Mucosa of descending colon (tissue), 3 donors: ENCODE data around the gene ZNF613. TPM values are rescaled to one million over a fixed set of nuclear protein-coding genes. Genes with fewer than 3 reads are reported as not detected.
"Not testable (repeated sequence)": the region's sequence is repeated elsewhere in the genome, so short reads cannot be mapped to it uniquely, and the experiment has no call there.

Source experiments
- ATAC-seq: fragments of 200-7000 bp; cut with Tn5 transposase; one replicate; pipeline ENCODE4 v1.9.1; 2020; ENCODE audit warnings: mild to moderate bottlenecking, moderate library complexity
- DNase-seq, 3 donors: peaks; one replicate each; pipeline ENCODE4 v3.0.0-alpha.2; 2020
- H3K36me3 ChIP-seq: fragments of 200-600 bp; one replicate; pipeline ENCODE4 v1.8.0; 2021; ENCODE audit warnings: low read depth, mild to moderate bottlenecking
- H3K4me1 ChIP-seq: fragments of 200-600 bp; one replicate; pipeline ENCODE4 v1.8.0; 2021; ENCODE audit warnings: low read depth, mild to moderate bottlenecking
- H3K4me3 ChIP-seq: fragments of 200-600 bp; one replicate; pipeline ENCODE4 v1.8.0; 2021; ENCODE audit warnings: mild to moderate bottlenecking
- H3K9me3 ChIP-seq: fragments of 200-600 bp; one replicate; pipeline ENCODE4 v1.8.0; 2021; ENCODE audit warnings: mild to moderate bottlenecking
- intact Hi-C, 2 donors: fragments of 100-400 bp; cut with DNase I in 1 of 2; cut with micrococcal nuclease in 1 of 2; formaldehyde crosslinking; loops; one replicate each; pipeline versions ENCODE4 v1.11.0 to v1.11.1; 2022; cut with DNase I, micrococcal nuclease
- total RNA-seq, 3 donors: library from RNA; stranded (reverse); fragmentation: NEBNext Ultra II Directional in 2 of 3; extraction: Animal tissue kit (Norgen Biotek cat#: 25700) in 2 of 3; gene quantifications; one replicate each; pipeline versions ENCODE4 v1.2.1 to v1.2.4, GENCODE V29; 2021 to 2023
- TF ChIP-seq, protein P1 (sequence below): fragments of 200-600 bp; IDR thresholded peaks from one replicate; pipeline ENCODE4 v1.8.0; 2022; ENCODE audit warnings: antibody characterized with exemption, mild to moderate bottlenecking
- donor health status: DM: no; HTN: no; CAD: no; lungs with moderate emphysema.
- donor health status: DM: no; HTN: no; CAD: no.
- donor health status: DM: no; HTN: yes; CAD: no.

The ZNF613 gene
- total RNA-seq, 3 donors from 2014 or later, result 6.6 to 9.3 (median 8.0) TPM

DNA sequence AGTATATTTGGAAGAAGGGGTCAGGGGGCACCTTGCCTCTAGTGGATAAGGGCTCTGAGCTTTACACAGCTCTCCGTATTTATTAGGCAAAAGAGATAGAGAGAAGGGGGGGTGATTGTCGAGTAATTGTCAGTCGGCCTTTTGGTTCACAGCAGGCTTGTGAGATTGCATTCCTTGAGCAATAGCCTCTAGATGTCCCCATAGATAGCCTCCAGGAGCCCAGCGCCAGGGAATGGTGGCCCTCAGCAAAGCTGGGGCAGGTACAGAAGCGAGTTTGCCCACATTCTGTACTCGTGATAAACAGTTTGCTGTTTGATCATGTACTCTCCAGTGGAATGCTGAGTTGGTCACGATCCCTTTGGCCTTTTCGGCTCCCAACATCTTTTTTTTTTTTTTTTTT lies 4.6 kb downstream of the ZNF613 start:
- H3K9me3 ChIP-seq, result peaks cover 69% of the 10 kb centered on the region
- TF ChIP-seq, protein P1, sequence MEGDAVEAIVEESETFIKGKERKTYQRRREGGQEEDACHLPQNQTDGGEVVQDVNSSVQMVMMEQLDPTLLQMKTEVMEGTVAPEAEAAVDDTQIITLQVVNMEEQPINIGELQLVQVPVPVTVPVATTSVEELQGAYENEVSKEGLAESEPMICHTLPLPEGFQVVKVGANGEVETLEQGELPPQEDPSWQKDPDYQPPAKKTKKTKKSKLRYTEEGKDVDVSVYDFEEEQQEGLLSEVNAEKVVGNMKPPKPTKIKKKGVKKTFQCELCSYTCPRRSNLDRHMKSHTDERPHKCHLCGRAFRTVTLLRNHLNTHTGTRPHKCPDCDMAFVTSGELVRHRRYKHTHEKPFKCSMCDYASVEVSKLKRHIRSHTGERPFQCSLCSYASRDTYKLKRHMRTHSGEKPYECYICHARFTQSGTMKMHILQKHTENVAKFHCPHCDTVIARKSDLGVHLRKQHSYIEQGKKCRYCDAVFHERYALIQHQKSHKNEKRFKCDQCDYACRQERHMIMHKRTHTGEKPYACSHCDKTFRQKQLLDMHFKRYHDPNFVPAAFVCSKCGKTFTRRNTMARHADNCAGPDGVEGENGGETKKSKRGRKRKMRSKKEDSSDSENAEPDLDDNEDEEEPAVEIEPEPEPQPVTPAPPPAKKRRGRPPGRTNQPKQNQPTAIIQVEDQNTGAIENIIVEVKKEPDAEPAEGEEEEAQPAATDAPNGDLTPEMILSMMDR, result no peak
- peaks cover 13% of the 10 kb centered on the region for H3K36me3 ChIP-seq
- DNase-seq (no peak), ATAC-seq (no peak)
- intact Hi-C loops, result no loop called here
- no peaks in the 10 kb centered on the region for H3K4me1 ChIP-seq
- no peak overlapping the region for H3K4me3 ChIP-seq

DNA sequence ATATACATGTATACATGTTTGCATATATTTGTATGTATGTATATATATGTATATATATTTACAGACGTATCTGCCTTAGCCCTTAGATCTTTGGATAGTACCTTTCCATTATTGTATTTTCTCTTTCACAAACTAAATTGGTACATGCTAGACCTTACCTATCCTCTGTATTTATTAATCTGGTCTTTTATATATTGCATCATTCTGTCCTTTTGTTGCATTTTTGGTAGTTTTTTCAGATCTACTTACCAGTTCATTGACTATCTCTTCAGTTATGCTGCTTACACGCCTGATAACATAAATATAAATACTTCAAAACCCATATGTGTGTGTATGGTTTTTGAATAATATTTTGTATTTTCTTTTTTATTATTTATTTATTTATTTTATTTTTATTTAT lies 11.7 kb downstream of the ZNF613 start:
- TF ChIP-seq, protein P1, result no peak
- H3K9me3 ChIP-seq, result peaks cover 98% of the 10 kb centered on the region
- no peaks in the 10 kb centered on the region for H3K4me1 ChIP-seq
- DNase-seq (no peak), ATAC-seq (no peak)
- intact Hi-C loops, result no loop called here
- no peak overlapping the region for H3K4me3 ChIP-seq
- H3K36me3 ChIP-seq, result peaks cover 57% of the 10 kb centered on the region

DNA sequence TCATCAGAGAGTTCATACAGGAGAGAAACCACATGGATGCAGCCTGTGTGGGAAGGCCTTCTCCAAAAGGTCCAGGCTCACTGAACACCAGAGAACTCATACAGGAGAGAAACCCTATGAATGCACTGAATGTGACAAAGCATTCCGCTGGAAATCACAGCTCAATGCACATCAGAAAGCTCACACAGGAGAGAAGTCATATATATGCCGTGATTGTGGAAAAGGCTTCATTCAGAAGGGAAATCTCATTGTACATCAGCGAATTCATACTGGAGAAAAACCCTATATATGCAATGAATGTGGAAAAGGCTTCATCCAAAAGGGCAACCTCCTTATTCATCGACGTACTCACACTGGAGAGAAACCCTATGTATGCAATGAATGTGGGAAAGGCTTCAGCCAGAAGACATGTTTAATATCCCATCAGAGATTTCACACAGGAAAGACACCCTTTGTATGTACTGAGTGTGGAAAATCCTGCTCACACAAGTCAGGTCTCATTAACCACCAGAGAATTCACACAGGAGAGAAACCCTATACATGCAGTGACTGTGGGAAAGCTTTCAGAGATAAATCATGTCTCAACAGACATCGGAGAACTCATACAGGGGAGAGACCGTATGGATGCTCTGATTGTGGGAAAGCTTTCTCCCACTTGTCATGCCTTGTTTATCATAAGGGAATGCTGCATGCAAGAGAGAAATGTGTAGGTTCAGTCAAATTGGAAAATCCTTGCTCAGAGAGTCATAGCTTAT lies 17.7 kb downstream of the ZNF613 start:
- peaks cover 100% of the 10 kb centered on the region for H3K9me3 ChIP-seq
- H3K36me3 ChIP-seq, result peaks cover 45% of the 10 kb centered on the region

DNA sequence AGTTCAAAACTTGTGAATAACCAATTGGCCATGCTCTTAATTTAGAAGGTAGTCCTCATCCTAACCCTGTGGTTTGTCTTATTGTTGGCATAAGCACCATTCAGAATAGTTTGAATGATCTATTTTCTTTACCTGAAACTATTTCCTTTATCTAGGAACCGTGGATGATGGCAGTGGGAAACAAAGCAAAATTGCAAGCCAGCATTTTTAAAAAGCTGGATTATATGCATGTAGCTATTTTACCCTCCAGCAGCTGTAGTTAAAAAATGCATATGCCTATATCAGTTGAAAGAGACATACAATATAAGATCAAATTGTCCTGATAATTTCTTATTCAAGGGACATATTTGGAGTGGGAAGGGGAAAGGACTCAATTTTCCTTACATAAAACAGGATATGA lies 19.3 kb downstream of the ZNF613 start:
- peaks cover 29% of the 10 kb centered on the region for H3K36me3 ChIP-seq
- DNase-seq (no peak), ATAC-seq (no peak)
- intact Hi-C loops, result no loop called here
- H3K4me1 ChIP-seq, result no peaks in the 10 kb centered on the region
- peaks cover 98% of the 10 kb centered on the region for H3K9me3 ChIP-seq
- no peak overlapping the region for H3K4me3 ChIP-seq
- TF ChIP-seq, protein P1, result no peak

More for the DNA sequence above, 17.7 kb downstream of the ZNF613 start:
- no peak for DNase-seq
- TF ChIP-seq, protein P1, result no peak
- ATAC-seq, result no peak
- Histone ChIP-seq H3K4me1 (no peaks in the 10 kb centered on the region), H3K4me3 (no peak overlapping the region)
- intact Hi-C loops, result no loop called here

DNA sequence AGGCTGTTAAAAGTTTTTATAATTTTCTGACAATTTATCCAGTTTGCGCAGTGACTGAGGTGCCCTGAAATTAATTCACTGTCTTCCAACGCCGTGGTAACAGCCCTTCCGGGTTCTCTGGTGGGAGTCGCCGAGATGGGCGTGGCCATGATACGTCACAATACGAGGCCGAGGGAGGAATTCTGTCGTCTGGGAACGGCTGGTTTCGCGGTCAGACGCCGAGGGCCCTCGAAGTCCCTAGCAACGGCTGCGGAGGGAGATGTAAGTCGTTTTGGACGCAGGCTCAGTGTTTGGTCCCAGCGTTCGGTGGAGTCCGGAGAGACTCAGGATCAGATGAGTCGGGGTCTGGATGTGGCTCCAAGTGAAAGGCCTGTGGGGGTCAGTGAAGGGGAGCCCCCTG lies 21.7 kb downstream of the ZNF613 start:
- no peak overlapping the region for H3K4me3 ChIP-seq
- TF ChIP-seq, protein P1, result no peak
- DNase-seq (no peak), ATAC-seq (no peak)
- peaks cover 90% of the 10 kb centered on the region for H3K9me3 ChIP-seq
- intact Hi-C loops, result no loop called here
- H3K4me1 ChIP-seq, result no peaks in the 10 kb centered on the region
- peaks cover 9% of the 10 kb centered on the region for H3K36me3 ChIP-seq

DNA sequence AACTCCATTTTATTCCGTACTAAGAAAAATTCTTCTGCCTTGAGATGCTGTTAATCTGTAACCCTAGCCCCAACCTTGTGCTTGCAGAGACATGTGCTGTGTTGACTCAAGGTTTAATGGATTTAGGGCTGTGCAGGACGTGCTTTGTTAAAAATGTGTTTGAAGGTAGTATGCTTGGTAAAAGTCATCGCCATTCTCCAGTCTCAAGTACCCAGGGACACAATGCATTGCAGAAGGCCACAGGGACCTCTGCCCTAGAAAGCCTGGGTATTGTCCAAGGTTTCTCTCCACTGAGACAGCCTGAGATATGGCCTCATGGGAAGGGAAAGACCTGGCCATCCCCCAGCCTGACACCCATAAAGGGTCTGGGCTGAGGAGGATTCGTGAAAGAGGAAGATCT lies 30.6 kb downstream of the ZNF613 start:
- H3K36me3 ChIP-seq, ATAC-seq, intact Hi-C loops, H3K4me3 ChIP-seq, DNase-seq, H3K4me1 ChIP-seq: not testable (repeated sequence)
- peaks cover 88% of the 10 kb centered on the region for H3K9me3 ChIP-seq
